Activated CD8-positive, alpha-beta T cell treated with anti-CD3 and anti-CD28 coated beads for 36 hours (primary cell): ENCODE measurements around the gene ATP1B3. TPM values are rescaled to one million over a fixed set of nuclear protein-coding genes. Genes with fewer than 3 reads are reported as not detected.

Experiments used
- ATAC-seq: fragments of 200-7000 bp; cut with Tn5 transposase; one replicate; pipeline ENCODE4 v1.10.0; 2021; ENCODE audit warnings: mild to moderate bottlenecking, moderate library complexity
- CTCF ChIA-PET: fragments of 350-600 bp; sonication (Branson Sonifier 250); formaldehyde crosslinking; loops from one replicate; lab custom pipeline; 2021; ENCODE audit warnings: antibody characterized with exemption; lab: Charles Lee
- POLR2A ChIA-PET: fragments of 350-600 bp; sonication (Branson Sonifier 250); formaldehyde crosslinking; loops from one replicate; lab custom pipeline; 2021; ENCODE audit warnings: antibody characterized with exemption; lab: Charles Lee
- DNase-seq: peaks from one replicate; pipeline ENCODE4 v3.0.0-alpha.2; 2020
- H3K27ac Mint-ChIP-seq: one replicate; pipeline ENCODE4 v1.8.0; 2021; ENCODE audit warnings: mild to moderate bottlenecking, mixed read lengths
- H3K27me3 Mint-ChIP-seq: one replicate; pipeline ENCODE4 v1.8.0; 2021; ENCODE audit warnings: mixed read lengths
- H3K36me3 Mint-ChIP-seq: one replicate; pipeline ENCODE4 v1.8.0; 2021; ENCODE audit warnings: low read depth, mixed read lengths
- H3K4me1 Mint-ChIP-seq: one replicate; pipeline ENCODE4 v1.8.0; 2021; ENCODE audit warnings: low read depth, mixed read lengths
- H3K4me3 Mint-ChIP-seq: one replicate; pipeline ENCODE4 v1.8.0; 2021; ENCODE audit warnings: mild to moderate bottlenecking, moderate library complexity, mixed read lengths
- H3K9me3 Mint-ChIP-seq: one replicate; pipeline ENCODE4 v1.8.0; 2021; ENCODE audit warnings: mixed read lengths
- intact Hi-C: fragments of 100-400 bp; cut with micrococcal nuclease; formaldehyde crosslinking; loops from one replicate; pipeline ENCODE4 v1.10.0; 2022
- total RNA-seq, 2 experiments: library from RNA; stranded (reverse); gene quantifications; one replicate each; pipeline ENCODE4 v1.2.3, GENCODE V29; 2021
- TF ChIP-seq, protein P1 (sequence below): fragments of 200-600 bp; IDR thresholded peaks from one replicate; pipeline ENCODE4 v1.8.0; 2022; ENCODE audit warnings: antibody characterized with exemption, mild to moderate bottlenecking

ATP1B3 gene
- total RNA-seq, 2 experiments from 2014 or later: 127 to 134 TPM

DNA sequence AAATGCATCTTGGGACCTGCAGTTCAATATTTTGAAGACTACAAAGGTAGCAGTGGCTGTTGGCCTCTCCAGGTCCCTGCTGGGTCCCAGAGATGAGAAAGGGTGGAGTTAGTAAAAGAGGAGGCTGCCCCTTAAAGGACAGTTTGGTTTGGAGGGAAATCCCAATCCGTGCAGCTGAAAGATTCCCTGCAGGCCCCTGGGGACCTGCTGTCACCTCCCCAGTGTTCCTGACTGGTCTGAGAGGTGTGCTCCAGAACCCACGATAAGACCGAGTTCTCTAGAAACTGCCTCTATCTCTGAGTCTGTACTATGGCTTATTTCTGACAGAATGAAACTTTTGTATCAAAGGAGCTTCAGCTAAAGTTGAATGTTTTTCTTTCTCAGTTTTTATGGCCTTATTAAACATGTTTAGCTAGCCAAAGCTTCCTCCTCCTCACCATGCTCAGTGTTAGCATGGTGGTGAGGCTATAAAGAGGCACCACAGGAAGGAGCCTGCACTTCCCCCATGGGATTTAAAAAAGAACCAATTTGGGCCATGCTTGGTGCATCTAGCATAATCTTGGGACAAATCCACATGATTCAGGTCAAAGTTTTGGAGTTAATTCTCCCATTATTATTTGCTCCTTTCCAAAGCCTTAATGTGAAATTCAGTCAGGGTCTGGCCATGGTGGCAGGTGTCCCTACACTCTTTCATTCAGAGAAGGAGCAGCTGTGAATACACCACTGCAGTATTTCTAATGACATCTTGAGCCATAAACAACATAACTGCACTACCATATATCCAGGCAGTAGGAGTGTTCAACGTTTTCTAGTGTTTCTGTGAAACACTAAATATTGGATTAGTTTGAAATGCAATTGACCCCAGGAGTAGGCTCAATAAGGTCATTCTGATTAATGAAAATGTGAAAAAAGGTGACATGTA, 74.4 kb downstream of the ATP1B3 start:
- CTCF ChIA-PET: no interaction called here
- intact Hi-C loops: no loop called here

DNA sequence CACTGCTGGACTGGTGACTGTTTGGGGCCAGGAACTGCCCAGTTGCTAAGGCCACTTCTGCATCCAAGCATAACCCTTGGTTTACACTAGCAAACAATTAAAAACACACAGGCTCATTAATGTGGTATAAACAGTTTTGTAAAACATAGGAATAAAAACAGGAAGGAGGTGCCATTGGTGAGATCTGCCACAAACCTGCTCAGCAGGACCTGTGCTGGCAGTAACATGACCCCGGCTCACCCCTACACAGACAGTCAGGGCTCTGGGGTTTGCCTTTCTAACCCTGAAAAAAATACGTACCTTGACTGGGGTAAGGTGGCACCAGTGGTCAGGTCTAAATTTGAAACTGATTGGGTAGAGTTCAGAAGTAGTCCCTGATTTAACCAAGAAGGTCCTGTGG, 76.2 kb downstream of the ATP1B3 start:
- Mint-ChIP-seq H3K27me3 (no peaks in the 10 kb centered on the region), H3K27ac (no peak overlapping the region), H3K36me3 (peaks cover 2% of the 10 kb centered on the region), H3K4me1 (peaks cover 11% of the 10 kb centered on the region), H3K4me3 (no peak overlapping the region), H3K9me3 (no peaks in the 10 kb centered on the region)
- ChIA-PET POLR2A (no interaction called here), CTCF (interaction anchor here (1.1 kb wide), 1 partner anchor 28 kb away, joined by 4 read pairs; no protein-coding TSS in a partner anchor)
- TF ChIP-seq, protein P1, sequence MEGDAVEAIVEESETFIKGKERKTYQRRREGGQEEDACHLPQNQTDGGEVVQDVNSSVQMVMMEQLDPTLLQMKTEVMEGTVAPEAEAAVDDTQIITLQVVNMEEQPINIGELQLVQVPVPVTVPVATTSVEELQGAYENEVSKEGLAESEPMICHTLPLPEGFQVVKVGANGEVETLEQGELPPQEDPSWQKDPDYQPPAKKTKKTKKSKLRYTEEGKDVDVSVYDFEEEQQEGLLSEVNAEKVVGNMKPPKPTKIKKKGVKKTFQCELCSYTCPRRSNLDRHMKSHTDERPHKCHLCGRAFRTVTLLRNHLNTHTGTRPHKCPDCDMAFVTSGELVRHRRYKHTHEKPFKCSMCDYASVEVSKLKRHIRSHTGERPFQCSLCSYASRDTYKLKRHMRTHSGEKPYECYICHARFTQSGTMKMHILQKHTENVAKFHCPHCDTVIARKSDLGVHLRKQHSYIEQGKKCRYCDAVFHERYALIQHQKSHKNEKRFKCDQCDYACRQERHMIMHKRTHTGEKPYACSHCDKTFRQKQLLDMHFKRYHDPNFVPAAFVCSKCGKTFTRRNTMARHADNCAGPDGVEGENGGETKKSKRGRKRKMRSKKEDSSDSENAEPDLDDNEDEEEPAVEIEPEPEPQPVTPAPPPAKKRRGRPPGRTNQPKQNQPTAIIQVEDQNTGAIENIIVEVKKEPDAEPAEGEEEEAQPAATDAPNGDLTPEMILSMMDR: no peak
- intact Hi-C loops: no loop called here
- no peak for DNase-seq
- ATAC-seq: no peak

More for the DNA sequence above, 74.4 kb downstream of the ATP1B3 start:
- no peak for DNase-seq
- no peaks in the 10 kb centered on the region for H3K9me3 Mint-ChIP-seq
- peaks cover 2% of the 10 kb centered on the region for H3K36me3 Mint-ChIP-seq
- H3K4me1 Mint-ChIP-seq: peaks cover 11% of the 10 kb centered on the region
- no peaks in the 10 kb centered on the region for H3K27me3 Mint-ChIP-seq
- H3K4me3 Mint-ChIP-seq: no peak overlapping the region
- POLR2A ChIA-PET: no interaction called here
- H3K27ac Mint-ChIP-seq: no peak overlapping the region
- ATAC-seq: no peak
- TF ChIP-seq, protein P1: no peak

DNA sequence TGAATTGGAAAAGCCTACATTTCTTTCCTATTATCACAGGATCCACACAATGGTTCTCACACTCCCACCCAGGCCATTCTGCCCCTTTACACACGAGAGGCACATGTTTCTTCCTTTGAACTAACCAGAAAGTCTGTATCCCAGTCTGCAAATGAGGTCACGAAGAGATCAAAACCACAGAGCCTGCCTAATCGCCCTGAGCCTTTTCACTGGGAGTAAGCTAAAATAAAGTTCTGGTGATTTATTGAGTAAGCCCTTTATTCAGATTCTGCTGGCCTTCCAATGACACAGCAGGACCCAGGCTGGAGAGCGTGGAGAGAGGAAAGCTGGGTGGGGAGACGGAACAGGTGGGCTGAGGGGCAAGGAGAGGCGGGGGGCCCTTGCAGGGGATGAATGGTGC, 78.7 kb downstream of the ATP1B3 start:
- Mint-ChIP-seq H3K4me3 (no peak overlapping the region), H3K9me3 (no peaks in the 10 kb centered on the region), H3K27ac (no peak overlapping the region), H3K36me3 (peaks cover under 1% of the 10 kb centered on the region), H3K27me3 (no peaks in the 10 kb centered on the region), H3K4me1 (peaks cover 7% of the 10 kb centered on the region)
- intact Hi-C loops: no loop called here
- DNase-seq: no peak
- TF ChIP-seq, protein P1: no peak
- ATAC-seq: no peak
- ChIA-PET POLR2A (no interaction called here), CTCF (interaction anchor here (1.1 kb wide), 1 partner anchor 85 kb away, joined by 4 read pairs; no protein-coding TSS in a partner anchor)

DNA sequence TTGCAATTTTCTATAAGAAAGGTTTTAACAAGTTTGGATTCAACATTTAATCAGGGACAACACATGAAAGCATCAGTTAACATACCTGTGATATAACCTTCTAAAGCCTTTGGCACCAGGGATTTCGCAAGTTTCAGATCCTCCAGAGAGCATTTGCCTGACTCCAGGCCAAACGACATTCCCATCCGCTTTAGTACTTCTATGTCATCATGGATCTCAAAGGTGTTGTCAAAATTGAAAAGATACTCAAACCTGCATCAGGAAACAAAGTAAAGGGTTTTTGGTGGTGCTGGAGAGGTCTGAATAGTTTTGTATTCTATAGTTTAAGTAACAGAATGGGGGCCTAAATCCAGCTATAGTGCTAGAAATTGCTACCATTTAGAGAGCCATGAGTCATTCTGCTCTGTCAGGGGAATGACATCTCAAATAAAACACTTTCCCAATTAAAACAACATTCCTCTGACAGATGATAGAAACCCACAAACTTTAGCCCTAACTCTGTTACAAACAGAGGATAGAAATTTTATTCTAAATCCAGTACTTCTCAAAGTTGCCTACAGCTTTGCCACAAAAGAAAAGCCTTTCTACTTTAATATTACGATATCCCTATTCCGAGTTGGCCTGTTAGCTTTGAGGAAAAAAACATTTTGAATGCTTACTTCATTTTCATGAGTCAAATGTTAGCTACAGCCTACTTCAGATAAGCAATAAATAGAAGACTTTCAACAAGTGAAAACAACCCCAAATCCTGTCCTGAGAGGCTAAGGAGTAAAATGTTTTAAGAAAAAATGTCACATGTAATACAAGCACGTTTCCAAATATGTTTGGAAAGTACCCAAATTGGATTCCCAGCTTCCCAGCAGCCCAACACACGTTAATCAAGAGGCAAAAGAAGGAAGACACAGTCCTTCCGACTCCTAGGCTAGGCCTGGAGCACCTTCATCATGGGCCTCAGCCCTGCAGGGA, 83.4 kb downstream of the ATP1B3 start:
- TF ChIP-seq, protein P1: no peak
- peaks cover 5% of the 10 kb centered on the region for H3K4me1 Mint-ChIP-seq
- H3K9me3 Mint-ChIP-seq: no peaks in the 10 kb centered on the region
- no peaks in the 10 kb centered on the region for H3K27me3 Mint-ChIP-seq
- no peak for DNase-seq
- no peaks in the 10 kb centered on the region for H3K36me3 Mint-ChIP-seq
- ChIA-PET POLR2A (interaction anchor here (0.6 kb wide), 1 partner anchor 54 kb away, joined by 3 read pairs; no protein-coding TSS in a partner anchor), CTCF (no interaction called here)
- H3K4me3 Mint-ChIP-seq: no peak overlapping the region
- intact Hi-C loops: loop anchor here (5.0 kb wide), 1 partner anchor 322 kb away; no protein-coding TSS in a partner anchor
- ATAC-seq: no peak
- no peak overlapping the region for H3K27ac Mint-ChIP-seq
